Activated CD4-positive, alpha-beta T cell treated with anti-CD3 and anti-CD28 coated beads for 48 hours (primary cell): Measurements from ENCODE around the gene HNRNPUL2.
A peak's percentile ranks its signal among the peaks of the same experiment; 100 is the strongest.
"Not testable (repeated sequence)": the region's sequence is repeated elsewhere in the genome, so short reads cannot be mapped to it uniquely, and the experiment has no call there.

Source experiments
- DNase-seq: peaks from one replicate; pipeline ENCODE4 v3.0.0-alpha.2; 2020

Gene HNRNPUL2

GRCh38 chr11:62727165-62727871, at the start of gene HNRNPUL2:
Gene HNRNPUL2, minus strand, starts transcription at chr11:62727457. Its CDS starts 301 bp downstream, at chr11:62727156.
- DNase-seq: peak; percentile 99

GRCh38 chr11:62775646-62776045, 48.4 kb upstream of the HNRNPUL2 start:
- no peak for DNase-seq

- no peak for DNase-seq
Observed at GRCh38 chr11:62774407-62774806, 47.1 kb upstream of the HNRNPUL2 start.

- DNase-seq: peak; percentile 98
Observed at GRCh38 chr11:62771144-62772021, 44.1 kb upstream of the HNRNPUL2 start, which contains the start of gene TAF6L. Gene TAF6L, plus strand, starts transcription at chr11:62771396. Its CDS starts 4,388 bp downstream, at chr11:62775784.

- peak; percentile 24 for DNase-seq
Observed at GRCh38 chr11:62770778-62771143, 43.5 kb upstream of the HNRNPUL2 start.

GRCh38 chr11:62760867-62761227, 33.6 kb upstream of the HNRNPUL2 start:
- DNase-seq: not testable (repeated sequence)

GRCh38 chr11:62757846-62758788, 30.9 kb upstream of the HNRNPUL2 start:
- no peak for DNase-seq

GRCh38 chr11:62755086-62755615, 27.9 kb upstream of the HNRNPUL2 start:
- DNase-seq: no peak

GRCh38 chr11:62753736-62754603, 26.7 kb upstream of the HNRNPUL2 start, which contains the start of gene ZBTB3:
Gene ZBTB3, minus strand, starts transcription at chr11:62754160. Its CDS starts 496 bp downstream, at chr11:62753664.
- DNase-seq: peak; percentile 97

GRCh38 chr11:62752994-62753735, 25.9 kb upstream of the HNRNPUL2 start:
- no peak for DNase-seq

GRCh38 chr11:62752177-62752785, 25.0 kb upstream of the HNRNPUL2 start:
- DNase-seq: no peak

GRCh38 chr11:62749931-62750330, 22.7 kb upstream of the HNRNPUL2 start:
- not testable (repeated sequence) for DNase-seq

- no peak for DNase-seq
Observed at GRCh38 chr11:62747475-62748160, 20.4 kb upstream of the HNRNPUL2 start.

GRCh38 chr11:62737196-62737595, 9.9 kb upstream of the HNRNPUL2 start:
- DNase-seq: no peak

GRCh38 chr11:62732830-62733229, 5.6 kb upstream of the HNRNPUL2 start:
- no peak for DNase-seq

- DNase-seq: not testable (repeated sequence)
Observed at GRCh38 chr11:62730076-62730475, 2.8 kb upstream of the HNRNPUL2 start.

- DNase-seq: peak; percentile 87
Observed at GRCh38 chr11:62728171-62728988, 1.1 kb upstream of the HNRNPUL2 start, which contains the start of gene TTC9C. Gene TTC9C, plus strand, starts transcription at chr11:62728486. Its CDS starts 363 bp downstream, at chr11:62728849.

GRCh38 chr11:62727872-62728170, 564 bp upstream of the HNRNPUL2 start:
- DNase-seq: peak; percentile 87

GRCh38 chr11:62726915-62727164, 417 bp downstream of the HNRNPUL2 start:
- DNase-seq: no peak
